ENCODE measurements around the gene C14orf180.

Gene C14orf180

GRCh38 chr14:104567957-104568225 lies 11.7 kb upstream of the C14orf180 start:
- H3K4me2 ChIP-seq (ENCODE audit: low read depth, low read length, poor library complexity, severe bottlenecking), result no peak overlapping the region
- no peaks in the 10 kb centered on the region for H3K27me3 ChIP-seq (ENCODE audit: low read length)
- TF ChIP-seq EZH2phosphoT487 (conservative IDR thresholded peaks at IDR 0.05; ENCODE audit: low read length) (no peak), CTCF (IDR thresholded peaks at IDR 0.05; ENCODE audit: insufficient read depth, low read length, poor library complexity, severe bottlenecking) (no peak)
- H3K27ac ChIP-seq (ENCODE audit: low read depth, low read length), result no peak overlapping the region
- no peak overlapping the region for H3K4me3 ChIP-seq (ENCODE audit: insufficient read depth, low read length, poor library complexity, severe bottlenecking)
- no peak overlapping the region for H3K9ac ChIP-seq (ENCODE audit: low read length)
- no peaks in the 10 kb centered on the region for H4K20me1 ChIP-seq (ENCODE audit: low read depth, low read length)
- H3F3A ChIP-seq (ENCODE audit: insufficient read depth), result no peaks in the 10 kb centered on the region
- H3K36me3 ChIP-seq (ENCODE audit: low read length), result no peaks in the 10 kb centered on the region
- no peak overlapping the region for H2AFZ ChIP-seq (ENCODE audit: low read depth, low read length, severe bottlenecking)
- H3K9me2 ChIP-seq (replicated peaks; ENCODE audit: insufficient read depth, low read length), result no peaks in the 10 kb centered on the region
- H3K79me2 ChIP-seq (ENCODE audit: insufficient read depth, low read length), result no peaks in the 10 kb centered on the region
- no peaks in the 10 kb centered on the region for H3K9me3 ChIP-seq (ENCODE audit: insufficient read depth, low read length)

GRCh38 chr14:104568620-104569019 lies 10.9 kb upstream of the C14orf180 start:
- Histone ChIP-seq H3K9me2 (replicated peaks; ENCODE audit: insufficient read depth, low read length) (no peaks in the 10 kb centered on the region), H3K4me3 (ENCODE audit: insufficient read depth, low read length, poor library complexity, severe bottlenecking) (no peak overlapping the region), H4K20me1 (ENCODE audit: low read depth, low read length) (no peaks in the 10 kb centered on the region), H3F3A (ENCODE audit: insufficient read depth) (no peaks in the 10 kb centered on the region), H3K9me3 (ENCODE audit: insufficient read depth, low read length) (no peaks in the 10 kb centered on the region), H3K4me2 (ENCODE audit: low read depth, low read length, poor library complexity, severe bottlenecking) (no peak overlapping the region), H3K27me3 (ENCODE audit: low read length) (no peaks in the 10 kb centered on the region), H3K27ac (ENCODE audit: low read depth, low read length) (no peak overlapping the region), H3K9ac (ENCODE audit: low read length) (no peak overlapping the region), H2AFZ (ENCODE audit: low read depth, low read length, severe bottlenecking) (no peak overlapping the region), H3K36me3 (ENCODE audit: low read length) (no peaks in the 10 kb centered on the region), H3K79me2 (ENCODE audit: insufficient read depth, low read length) (no peaks in the 10 kb centered on the region)
- TF ChIP-seq CTCF (IDR thresholded peaks at IDR 0.05; ENCODE audit: insufficient read depth, low read length, poor library complexity, severe bottlenecking), result no peak
- TF ChIP-seq EZH2phosphoT487 (conservative IDR thresholded peaks at IDR 0.05; ENCODE audit: low read length), result no peak

GRCh38 chr14:104569435-104569834 lies 10.1 kb upstream of the C14orf180 start:
- Histone ChIP-seq H2AFZ (ENCODE audit: low read depth, low read length, severe bottlenecking) (no peak overlapping the region), H3K4me3 (ENCODE audit: insufficient read depth, low read length, poor library complexity, severe bottlenecking) (no peak overlapping the region), H3K27me3 (ENCODE audit: low read length) (no peaks in the 10 kb centered on the region), H3K4me2 (ENCODE audit: low read depth, low read length, poor library complexity, severe bottlenecking) (no peak overlapping the region), H3K9ac (ENCODE audit: low read length) (no peak overlapping the region), H4K20me1 (ENCODE audit: low read depth, low read length) (no peaks in the 10 kb centered on the region), H3K9me2 (replicated peaks; ENCODE audit: insufficient read depth, low read length) (no peaks in the 10 kb centered on the region), H3F3A (ENCODE audit: insufficient read depth) (no peaks in the 10 kb centered on the region), H3K36me3 (ENCODE audit: low read length) (no peaks in the 10 kb centered on the region), H3K9me3 (ENCODE audit: insufficient read depth, low read length) (no peaks in the 10 kb centered on the region), H3K79me2 (ENCODE audit: insufficient read depth, low read length) (no peaks in the 10 kb centered on the region), H3K27ac (ENCODE audit: low read depth, low read length) (no peak overlapping the region)
- TF ChIP-seq CTCF (IDR thresholded peaks at IDR 0.05; ENCODE audit: insufficient read depth, low read length, poor library complexity, severe bottlenecking) (no peak), EZH2phosphoT487 (conservative IDR thresholded peaks at IDR 0.05; ENCODE audit: low read length) (no peak)

GRCh38 chr14:104571246-104571645 lies 8.3 kb upstream of the C14orf180 start:
- H3K9me2 ChIP-seq (replicated peaks; ENCODE audit: insufficient read depth, low read length), result no peaks in the 10 kb centered on the region
- no peaks in the 10 kb centered on the region for H4K20me1 ChIP-seq (ENCODE audit: low read depth, low read length)
- no peaks in the 10 kb centered on the region for H3K9me3 ChIP-seq (ENCODE audit: insufficient read depth, low read length)
- no peaks in the 10 kb centered on the region for H3K79me2 ChIP-seq (ENCODE audit: insufficient read depth, low read length)
- no peak overlapping the region for H3K9ac ChIP-seq (ENCODE audit: low read length)
- H2AFZ ChIP-seq (ENCODE audit: low read depth, low read length, severe bottlenecking), result no peak overlapping the region
- H3K36me3 ChIP-seq (ENCODE audit: low read length), result no peaks in the 10 kb centered on the region
- H3K27ac ChIP-seq (ENCODE audit: low read depth, low read length), result no peak overlapping the region
- H3K27me3 ChIP-seq (ENCODE audit: low read length), result no peaks in the 10 kb centered on the region
- no peak for TF ChIP-seq CTCF (IDR thresholded peaks at IDR 0.05; ENCODE audit: insufficient read depth, low read length, poor library complexity, severe bottlenecking)
- TF ChIP-seq EZH2phosphoT487 (conservative IDR thresholded peaks at IDR 0.05; ENCODE audit: low read length), result no peak
- no peak overlapping the region for H3K4me3 ChIP-seq (ENCODE audit: insufficient read depth, low read length, poor library complexity, severe bottlenecking)
- H3F3A ChIP-seq (ENCODE audit: insufficient read depth), result no peaks in the 10 kb centered on the region
- H3K4me2 ChIP-seq (ENCODE audit: low read depth, low read length, poor library complexity, severe bottlenecking), result no peak overlapping the region

Data from SU-DHL-6 (cell line).